ENCODE results near the gene JCAD.

Gene JCAD

DNA sequence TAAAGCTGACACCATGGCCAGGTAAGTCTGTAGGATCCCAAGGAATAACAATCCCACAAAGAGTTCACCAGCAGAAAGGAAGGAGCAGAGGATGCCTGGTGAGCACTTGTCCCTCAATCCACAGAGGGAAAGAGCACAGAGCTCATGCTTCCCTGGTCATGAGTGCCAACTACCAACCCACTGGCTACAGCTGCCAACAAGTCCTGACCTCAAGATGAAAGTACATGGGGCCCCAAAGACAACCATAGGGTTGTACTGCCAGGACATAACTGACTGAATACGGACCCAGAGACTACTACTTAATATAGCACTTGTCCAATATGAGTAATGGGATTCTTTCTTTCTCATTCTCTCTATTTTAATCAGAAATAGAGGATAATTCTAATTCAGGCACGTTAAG, 83.3 kb downstream of the JCAD start:
- DNase-seq: no peak

DNA sequence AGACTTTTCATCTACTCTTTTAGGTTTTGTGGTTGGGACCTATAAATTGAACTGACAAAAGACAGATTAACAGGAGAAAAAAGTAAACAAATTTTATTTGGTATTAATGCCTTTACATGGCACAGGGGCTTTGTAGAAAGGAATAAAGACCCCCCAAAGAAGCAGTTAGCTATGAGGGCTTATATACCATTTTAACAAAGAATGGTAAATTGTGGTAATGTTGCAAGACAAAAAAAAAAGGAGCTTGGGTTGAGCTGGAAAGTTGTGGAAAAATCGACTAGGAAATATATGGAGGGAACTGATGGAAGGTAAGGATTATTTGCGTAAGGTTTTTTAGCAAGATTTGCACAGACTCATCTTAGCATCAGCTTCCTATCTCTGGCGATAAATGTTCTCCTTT, 84.6 kb downstream of the JCAD start:
- no peak for DNase-seq

DNA sequence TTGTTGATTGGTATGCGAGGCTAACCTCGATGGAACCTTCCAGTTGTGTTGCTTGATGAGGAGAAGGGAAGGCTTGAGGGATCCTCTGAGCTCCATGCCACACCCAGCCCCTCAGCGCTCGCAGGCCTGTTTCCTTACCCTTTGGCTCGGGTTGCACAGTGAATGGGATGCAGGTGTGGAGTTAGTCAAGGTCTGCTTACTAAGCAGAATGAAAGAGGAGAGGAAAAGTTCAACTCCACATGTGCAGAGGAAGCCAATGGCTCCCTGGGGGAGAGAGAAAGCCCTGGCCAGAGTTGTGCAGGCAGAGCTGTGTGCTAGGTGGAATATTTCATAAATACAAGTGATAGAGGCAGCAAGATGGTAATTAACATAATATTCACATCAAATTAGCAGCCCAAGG, 85.5 kb downstream of the JCAD start:
- DNase-seq: no peak

DNA sequence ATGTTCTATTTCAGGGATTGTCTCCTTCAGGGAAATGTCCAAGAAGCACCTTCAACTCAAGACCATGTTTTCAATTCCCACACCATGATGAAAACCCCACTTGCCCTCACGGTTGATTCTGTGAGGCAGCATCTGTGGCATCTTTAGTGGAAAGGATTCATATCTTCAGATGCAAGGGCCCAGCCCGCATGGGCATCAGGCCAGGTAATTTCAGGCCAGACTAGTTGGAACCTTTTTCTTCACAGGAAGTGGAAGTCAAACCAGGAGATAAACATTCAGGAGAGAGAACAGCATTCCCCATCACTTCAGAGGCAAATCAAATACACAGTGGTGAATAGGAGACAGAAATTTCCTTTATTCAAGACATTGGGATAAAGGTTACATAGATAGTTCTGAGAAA, 88.8 kb downstream of the JCAD start:
- no peak for DNase-seq

DNA sequence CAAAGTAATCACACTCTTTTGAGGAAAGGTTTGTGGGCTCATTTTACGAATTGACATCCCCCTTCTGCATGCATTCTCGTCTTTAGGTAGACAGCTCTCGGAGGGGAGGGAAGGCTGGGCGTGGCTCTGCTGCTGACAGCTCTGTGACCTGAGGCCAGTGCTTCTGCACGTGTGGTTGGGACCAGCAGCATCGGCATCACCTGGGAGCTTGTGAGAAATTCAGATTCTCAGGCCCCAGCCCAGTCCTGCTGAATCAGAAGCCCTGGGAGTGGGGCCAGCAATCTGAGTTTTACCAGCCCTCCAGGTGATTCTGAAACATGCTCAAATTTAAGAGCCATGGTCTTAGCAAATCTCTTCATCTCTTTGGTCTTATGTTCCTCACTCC, 89.4 kb downstream of the JCAD start:
- DNase-seq: no peak

DNA sequence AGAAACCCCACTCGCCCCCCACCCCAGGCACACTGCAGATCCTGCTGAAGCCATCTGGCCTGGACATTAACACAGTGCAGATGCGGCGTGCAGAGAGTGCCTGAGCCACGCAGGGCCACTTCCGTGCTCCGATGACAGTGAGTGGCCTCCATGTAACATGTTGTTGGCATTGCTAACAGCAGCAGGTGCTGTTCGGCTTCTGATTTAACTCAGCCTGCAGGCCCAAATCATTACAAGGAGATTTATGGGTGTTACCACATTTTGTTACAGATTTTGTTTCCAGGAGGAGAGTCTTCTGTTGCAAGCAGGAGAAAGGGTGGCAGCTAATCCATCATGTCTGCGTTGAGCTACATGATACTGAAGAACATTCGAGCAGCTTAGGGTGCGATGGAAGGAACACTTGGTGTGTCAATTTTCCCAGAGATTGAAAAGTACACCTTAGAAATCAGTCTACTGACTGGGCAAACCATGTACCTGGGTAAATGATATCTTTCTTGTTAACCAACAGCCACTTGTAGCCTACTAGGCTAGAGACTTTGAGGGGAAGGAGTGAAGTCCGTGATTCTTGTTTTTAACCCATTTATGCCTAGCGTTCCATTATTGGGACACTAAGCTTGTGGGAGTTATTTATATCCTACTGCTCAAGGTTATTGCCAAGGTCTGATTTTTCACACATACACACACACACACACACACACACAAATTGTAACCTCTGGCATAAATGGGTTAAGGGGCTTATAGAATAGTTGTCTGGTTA, 90.0 kb downstream of the JCAD start:
- DNase-seq: no peak

DNA sequence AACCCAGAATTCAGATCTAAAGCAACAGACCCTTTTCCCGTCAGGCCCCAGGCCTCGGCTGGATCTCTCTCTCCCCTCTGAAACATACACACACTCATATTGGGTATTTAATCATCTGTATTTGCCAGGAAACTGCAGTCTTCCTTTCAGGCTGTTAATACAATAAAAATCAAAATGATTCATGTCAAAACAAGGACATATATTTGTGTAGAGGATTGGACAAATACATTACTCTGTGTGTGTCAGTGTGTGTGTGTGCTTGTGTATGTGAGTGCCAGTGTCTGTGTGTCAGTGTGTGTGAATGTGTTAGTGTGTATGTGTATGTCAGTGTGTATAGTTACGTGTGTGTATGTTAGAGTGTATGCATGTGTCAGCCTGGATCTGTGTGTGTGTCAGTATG, 90.8 kb downstream of the JCAD start:
- DNase-seq: no peak

DNA sequence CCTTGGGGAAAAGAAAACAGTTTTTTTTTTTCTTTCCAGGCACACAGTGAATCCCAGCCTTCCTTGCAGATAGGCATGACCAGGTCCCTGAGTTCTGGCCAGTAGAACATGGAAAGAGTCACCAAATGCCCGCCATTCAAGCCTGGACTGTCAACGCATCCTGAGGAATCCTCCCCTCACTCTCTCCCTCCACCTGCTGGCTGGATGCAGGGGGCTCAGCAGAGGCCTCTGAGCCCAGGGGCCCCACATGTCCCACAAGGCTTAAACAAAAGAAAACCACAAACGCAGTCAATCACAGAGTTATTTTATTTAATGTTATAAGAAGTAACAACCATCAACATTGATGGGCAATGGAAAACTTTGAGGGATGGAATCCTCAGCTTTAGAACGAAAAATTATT, 93.1 kb downstream of the JCAD start:
- DNase-seq: no peak

All from retina (tissue), 1 donor.